EH (cell line): ENCODE data around the gene MYCBP.

ENCODE experiments used
- DNase-seq: peaks from one replicate; pipeline ENCODE4 v3.0.0-alpha.2; 2015; ENCODE audit warnings: low read depth

Gene MYCBP

GRCh38 chr1:38820860-38821259, 52.3 kb downstream of the MYCBP start:
- no peak for DNase-seq

GRCh38 chr1:38819516-38819915, 53.6 kb downstream of the MYCBP start:
- no peak for DNase-seq

- no peak for DNase-seq
Observed at GRCh38 chr1:38819040-38819439, 54.1 kb downstream of the MYCBP start.

DNA sequence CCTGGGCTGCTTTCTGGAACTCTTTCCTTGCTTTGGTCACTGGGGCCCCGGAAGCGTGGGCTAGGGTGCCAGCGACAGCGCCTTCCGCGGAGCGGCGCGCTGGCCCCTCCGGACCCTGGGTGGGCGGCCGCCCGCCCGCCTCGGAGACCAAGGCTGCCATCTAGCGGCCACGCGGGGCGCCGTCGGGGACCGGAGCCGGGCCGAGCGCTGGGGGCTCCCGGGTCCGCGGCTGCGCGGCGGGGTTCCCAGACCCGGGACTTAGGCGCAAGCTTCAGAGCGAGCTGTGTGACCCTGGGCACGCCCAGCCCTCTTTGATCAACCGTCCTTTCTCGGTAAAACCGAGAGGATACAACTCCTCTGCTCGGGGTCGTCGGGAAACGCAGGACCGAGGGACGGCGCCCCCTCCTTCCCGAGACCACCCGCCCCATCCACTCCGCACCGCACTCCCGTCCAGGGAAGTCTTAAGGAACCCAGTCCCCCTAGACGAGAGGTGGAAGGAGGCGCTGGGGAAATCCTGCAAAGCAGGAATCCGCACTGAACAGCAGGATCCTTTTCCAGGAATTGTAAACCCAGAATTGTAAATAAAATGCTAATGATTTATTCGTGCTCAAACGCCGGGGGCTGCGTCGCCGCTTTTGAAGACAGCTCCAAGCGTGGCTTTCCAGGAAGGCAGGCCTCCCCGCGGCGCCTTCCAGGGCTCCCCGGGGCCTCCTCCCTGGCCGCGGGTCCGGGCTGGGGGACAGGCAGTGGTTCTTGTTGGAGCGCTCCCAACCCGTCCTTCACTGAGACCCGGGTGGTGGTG, 54.8 kb downstream of the MYCBP start:
- DNase-seq = no peak

DNA sequence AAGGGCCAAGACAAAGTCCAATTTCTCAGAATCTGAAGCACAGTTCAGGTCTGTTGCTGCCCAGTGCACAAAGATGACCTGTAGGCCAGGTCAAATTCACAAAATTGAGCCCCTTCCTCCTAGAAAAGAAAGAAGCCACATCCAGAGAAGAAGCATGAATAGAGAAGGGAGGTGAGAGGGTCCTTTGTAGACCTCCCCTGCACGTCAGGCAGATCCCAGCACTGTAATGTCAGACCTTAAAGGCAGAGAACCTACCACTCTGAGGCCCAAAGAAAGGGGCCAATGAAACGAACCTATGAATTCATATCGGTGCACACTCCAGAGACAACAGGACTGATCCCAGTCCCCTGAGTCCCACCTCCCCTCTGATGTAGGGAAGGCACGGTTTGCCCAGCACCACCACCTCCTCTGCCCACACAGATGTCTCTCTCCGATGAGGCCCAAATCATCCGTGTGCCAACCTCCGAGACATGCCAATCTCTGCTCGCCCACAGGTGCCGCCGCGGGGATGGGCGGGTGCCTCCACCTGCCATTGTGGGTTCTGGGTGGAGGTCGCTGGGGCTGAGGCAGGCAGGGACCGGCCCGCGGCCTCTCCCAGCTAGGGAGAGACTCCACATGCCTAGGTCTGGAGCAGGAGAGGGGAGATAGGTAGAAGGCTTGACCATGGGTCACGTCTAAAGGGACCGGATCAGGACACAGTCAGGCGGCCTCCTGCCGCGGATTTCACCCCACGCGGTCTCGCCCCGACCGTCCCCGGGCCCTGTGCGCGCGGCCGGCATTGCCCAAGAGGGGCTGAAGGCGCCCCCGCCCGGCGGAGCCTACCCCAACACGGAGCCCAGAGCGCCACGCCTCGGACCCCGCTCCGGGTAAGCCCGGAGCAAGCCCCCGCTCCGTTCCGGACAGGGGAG, 55.6 kb downstream of the MYCBP start:
- no peak for DNase-seq

GRCh38 chr1:38815903-38816627, 57.1 kb downstream of the MYCBP start:
- DNase-seq = no peak

- DNase-seq = no peak
Observed at GRCh38 chr1:38814984-38815464, 58.1 kb downstream of the MYCBP start.

DNA sequence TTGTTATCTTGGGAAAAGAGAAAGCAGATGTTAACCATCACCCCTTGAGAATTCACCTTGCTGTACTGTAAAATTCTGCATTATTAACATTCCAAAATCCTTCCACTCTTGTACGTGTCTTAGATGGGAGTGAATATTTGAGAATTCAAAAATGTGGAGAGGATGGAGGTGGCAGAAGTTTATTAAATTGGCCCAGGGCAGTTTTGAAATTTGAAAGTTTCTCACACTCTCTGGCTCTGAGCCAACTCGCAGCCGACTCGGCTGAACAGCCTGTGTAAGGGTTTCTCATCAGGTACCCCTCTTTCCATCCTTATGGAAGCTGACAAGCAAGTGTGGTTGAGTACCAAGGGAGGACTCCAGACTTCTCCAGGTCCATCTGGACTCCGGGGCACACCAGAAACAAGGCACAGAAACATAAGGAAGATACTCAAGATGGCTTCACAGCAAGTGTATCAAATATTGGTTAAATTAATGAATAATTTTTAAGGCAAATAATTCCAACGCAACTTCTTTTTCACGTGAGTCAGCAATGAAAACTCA, 58.6 kb downstream of the MYCBP start:
- DNase-seq = no peak

DNA sequence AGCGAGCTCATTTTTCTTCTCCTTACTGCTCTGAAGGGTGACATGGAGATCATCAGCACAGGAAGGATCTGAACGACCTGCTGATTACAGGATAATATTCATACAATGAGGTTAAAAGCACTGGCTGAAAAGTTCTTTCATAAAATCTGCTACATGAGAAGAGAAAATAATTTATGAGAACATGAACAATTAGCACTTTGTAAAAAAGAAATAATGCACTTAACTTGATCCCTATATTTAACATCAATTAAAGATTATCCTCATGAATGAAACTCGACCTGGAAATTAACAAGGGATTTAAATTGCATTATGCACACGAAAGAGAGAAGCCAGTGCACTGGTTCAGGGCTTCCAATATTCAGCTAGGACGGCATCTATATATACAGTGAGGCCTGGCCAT, 60.2 kb downstream of the MYCBP start:
- DNase-seq = no peak
